GM20000 (cell line): ENCODE measurements around the gene DUOX2.

Experiments
- DNase-seq: peaks from one replicate; pipeline ENCODE4 v3.0.0; 2012; ENCODE audit warnings: low spot score
- TF ChIP-seq, protein P1 (sequence below): IDR thresholded peaks from 2 replicates; pipeline ENCODE4 v1.5.1; 2012; ENCODE audit warnings: mild to moderate bottlenecking, control low read depth; ENCODE audit errors: extremely low read depth, missing control alignments

DUOX2 gene

DNA sequence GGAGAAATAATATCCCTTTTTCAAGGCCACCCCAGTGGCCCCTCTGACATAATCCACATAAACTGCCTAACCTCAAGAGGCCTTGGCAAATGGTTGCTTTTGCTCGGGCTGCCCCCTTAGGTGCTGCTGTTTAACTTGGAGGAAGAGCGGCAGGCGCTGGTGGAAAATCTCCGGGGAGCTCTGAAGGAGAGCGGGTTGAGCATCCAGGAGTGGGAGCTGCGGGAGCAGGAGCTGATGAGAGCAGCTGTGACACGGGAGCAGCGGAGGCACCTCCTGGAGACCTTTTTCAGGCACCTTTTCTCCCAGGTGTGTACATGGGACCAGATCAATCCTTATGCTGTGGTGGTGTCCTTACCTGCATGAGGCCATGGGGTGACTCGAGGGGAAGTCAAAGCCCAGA is 30.8 kb upstream of the DUOX2 start:
- DNase-seq = no peak
- TF ChIP-seq, protein P1, sequence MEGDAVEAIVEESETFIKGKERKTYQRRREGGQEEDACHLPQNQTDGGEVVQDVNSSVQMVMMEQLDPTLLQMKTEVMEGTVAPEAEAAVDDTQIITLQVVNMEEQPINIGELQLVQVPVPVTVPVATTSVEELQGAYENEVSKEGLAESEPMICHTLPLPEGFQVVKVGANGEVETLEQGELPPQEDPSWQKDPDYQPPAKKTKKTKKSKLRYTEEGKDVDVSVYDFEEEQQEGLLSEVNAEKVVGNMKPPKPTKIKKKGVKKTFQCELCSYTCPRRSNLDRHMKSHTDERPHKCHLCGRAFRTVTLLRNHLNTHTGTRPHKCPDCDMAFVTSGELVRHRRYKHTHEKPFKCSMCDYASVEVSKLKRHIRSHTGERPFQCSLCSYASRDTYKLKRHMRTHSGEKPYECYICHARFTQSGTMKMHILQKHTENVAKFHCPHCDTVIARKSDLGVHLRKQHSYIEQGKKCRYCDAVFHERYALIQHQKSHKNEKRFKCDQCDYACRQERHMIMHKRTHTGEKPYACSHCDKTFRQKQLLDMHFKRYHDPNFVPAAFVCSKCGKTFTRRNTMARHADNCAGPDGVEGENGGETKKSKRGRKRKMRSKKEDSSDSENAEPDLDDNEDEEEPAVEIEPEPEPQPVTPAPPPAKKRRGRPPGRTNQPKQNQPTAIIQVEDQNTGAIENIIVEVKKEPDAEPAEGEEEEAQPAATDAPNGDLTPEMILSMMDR = no peak

DNA sequence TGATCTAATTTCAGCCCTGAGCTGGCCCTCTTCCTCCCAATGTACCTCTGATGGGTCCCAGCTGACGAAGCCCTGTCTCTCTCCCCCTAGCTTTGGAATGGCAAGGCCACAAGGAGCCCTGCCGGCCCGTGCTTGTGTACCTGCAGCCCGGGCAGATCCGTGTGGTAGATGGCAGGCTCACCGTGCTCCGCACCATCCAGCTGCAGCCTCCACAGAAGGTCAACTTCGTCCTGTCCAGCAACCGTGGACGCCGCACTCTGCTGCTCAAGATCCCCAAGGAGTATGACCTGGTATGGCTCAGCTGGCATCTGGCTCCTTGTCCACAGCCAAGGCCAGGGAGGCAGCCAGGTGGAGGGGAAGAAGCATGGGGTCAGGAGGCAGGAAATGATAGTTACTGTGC is 30.0 kb upstream of the DUOX2 start:
- TF ChIP-seq, protein P1 = no peak
- no peak for DNase-seq

DNA sequence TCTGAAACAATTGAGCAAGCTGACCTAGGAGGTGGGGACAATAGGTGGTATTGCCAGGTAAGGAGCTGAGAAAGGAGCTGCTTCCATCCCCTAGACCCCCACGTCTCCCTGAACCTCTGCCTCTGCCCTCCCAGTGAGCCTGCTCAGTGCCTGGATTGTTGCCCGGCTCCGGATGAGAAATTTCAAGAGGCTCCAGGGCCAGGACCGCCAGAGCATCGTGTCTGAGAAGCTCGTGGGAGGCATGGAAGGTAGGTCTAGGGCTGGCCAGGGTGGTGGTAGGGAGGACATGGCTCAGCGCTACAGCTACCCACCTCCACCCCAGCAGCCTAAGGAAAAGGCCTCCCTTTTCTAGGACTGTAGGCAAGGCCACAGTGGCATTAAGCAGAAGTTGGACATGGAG is 29.1 kb upstream of the DUOX2 start:
- DNase-seq = no peak
- TF ChIP-seq, protein P1 = no peak

DNA sequence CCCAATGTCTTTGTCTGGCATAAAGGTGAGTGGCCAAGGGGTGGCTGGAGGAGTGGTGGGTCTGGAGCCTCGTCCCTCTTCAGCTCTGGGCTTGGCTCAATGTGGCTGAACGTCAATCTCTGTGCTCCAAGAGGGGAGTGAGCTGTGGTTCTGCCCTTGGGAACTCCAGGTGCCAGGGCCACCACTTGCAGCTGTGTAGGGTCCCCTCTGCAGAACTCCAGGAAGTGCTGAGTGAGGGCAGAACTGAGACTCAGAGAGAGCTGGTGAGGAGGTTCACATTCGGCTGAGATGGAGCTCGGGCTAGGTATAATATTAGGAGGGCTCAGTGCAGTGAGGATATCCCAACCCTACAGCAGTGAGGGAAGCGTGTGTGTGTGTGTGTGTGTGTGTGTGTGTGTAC is 27.4 kb upstream of the DUOX2 start:
- no peak for DNase-seq
- TF ChIP-seq, protein P1 = no peak

DNA sequence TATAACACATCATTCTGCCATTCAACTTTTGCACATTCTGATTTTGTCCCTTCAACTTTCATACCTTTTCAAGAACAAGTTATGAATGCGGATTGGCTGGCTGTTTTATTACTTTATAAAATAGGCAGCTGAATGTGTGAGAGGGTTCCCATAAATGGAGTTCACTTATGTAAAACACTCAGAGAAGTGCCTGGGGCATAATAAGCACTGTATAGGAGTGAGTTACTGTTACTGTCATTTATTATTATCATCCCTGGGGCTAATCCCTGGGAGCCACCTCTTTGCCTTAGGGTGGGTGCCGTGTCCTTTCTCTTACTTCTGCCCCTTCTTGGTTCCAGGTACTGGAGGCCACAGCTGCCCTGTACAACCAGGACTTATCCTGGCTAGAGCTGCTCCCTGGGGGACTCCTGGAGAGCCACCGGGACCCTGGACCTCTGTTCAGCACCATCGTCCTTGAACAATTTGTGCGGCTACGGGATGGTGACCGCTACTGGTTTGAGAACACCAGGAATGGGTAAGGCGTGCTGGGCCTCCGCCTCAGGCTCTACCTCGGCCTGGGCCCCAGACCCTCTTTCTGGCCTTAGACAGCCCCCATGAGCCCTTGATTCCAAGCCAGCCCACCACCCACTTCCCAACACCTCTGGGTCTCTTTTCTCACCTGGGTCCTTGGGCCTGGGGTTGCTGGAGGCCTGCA is 26.7 kb upstream of the DUOX2 start:
- DNase-seq = no peak
- TF ChIP-seq, protein P1 = no peak

DNA sequence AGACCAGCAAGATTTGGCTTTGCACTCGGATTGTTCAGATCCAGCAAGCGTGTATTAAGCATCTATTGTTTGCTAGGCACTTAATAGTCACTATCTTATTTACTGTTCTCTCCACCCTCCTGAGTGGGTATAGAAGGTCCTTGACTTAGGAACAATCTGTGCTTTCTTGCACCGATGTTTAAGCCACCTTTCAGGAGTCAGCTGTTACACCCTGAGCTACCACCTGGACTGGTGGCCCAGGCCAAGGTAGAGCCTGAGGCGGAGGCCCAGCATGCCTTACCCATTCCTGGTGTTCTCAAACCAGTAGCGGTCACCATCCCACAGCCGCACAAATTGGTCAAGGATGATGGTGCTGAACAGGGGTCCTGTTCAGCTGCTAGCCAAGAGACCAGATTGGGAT is 25.8 kb upstream of the DUOX2 start:
- DNase-seq = no peak
- TF ChIP-seq, protein P1 = no peak

DNA sequence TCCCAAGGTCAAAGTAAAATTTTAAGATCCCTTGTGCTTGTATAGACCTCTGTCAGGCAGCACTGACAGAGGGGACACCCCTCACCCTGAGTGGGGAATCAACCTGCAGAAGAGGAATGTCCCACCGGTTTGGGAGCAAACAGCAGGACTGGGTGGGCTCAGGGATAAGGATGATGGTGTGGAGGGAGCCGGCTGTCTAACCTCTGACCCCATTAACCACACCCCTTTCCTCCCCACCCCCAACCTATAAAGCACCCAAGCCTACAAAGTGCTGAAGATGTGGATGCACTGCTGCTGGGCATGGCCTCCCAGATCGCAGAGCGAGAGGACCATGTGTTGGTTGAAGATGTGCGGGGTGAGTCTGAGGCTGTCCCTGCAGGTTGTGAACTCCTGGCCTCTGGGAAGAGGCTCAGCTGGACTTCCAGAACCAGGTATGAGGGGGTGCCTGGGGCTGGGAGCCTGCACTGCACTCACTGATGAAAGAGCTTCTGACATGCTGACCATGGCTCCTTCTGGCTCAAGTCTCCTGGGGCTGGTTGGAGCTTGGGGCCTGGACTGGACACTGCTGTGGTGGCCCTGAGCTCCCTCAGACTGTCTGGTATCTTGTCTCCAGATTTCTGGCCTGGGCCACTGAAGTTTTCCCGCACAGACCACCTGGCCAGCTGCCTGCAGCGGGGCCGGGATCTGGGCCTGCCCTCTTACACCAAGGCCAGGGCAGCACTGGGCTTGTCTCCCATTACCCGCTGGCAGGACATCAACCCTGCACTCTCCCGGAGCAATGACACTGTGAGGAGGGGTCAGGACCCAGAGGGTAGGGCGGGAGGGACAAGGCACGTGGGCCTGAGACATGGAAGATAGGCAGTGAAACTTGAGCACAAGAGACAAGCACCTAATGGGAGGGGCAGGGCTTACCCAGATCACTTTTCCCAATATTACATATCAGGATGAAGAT is 25.1 kb upstream of the DUOX2 start:
- DNase-seq = no peak
- TF ChIP-seq, protein P1 = no peak
